ENCODE results near the gene TGOLN2.
"Not testable (repeated sequence)": the region's sequence is repeated elsewhere in the genome, so short reads cannot be mapped to it uniquely, and the experiment has no call there.

Gene TGOLN2

DNA sequence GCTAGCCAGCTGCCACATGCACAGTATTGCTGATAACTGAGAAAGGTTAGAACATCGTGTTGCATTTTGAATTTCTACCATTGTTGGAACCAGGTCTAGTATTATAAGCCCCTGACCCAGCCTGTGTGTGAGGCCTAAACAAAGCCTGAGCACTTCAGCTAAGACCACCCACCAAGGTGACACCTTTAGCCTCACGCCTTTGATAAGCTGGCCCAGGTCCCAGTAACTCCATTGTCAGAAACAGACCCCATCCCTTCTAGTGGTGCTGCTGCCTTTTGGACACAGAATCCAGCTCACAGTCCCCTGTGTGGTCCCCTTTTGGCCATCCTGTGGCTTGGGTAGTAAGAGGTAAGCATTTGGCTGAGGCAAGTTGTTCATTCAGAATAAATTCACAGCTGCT is 28.4 kb upstream of the TGOLN2 start:
- peaks cover 0 to 19% (median 13%) of the 10 kb centered on the region in 5 donors for H3K36me3 ChIP-seq (ENCODE audit: control insufficient read depth in 5 of 5, insufficient read depth in 5 of 5, low read length in 5 of 5)
- peaks cover 5 to 69% (median 61%) of the 10 kb centered on the region in 5 donors for H3K4me1 ChIP-seq (ENCODE audit: control insufficient read depth in 5 of 5, insufficient read depth in 5 of 5, low read length in 5 of 5)
- H3K27ac ChIP-seq (ENCODE audit: low read depth, low read length), result peak overlapping the region; percentile 96
- H3K9me3 ChIP-seq (ENCODE audit: control insufficient read depth in 5 of 5, low read length in 5 of 5), result no peaks in the 10 kb centered on the region
- H3K27me3 ChIP-seq (ENCODE audit: control insufficient read depth in 5 of 5, insufficient read depth in 4 of 5, low read length in 5 of 5), result no peaks in the 10 kb centered on the region
- peak overlapping the region in 2 of 5 donors; percentile 93 to 95 for H3K9ac ChIP-seq (ENCODE audit: low read length in 5 of 5)
- H3K4me3 ChIP-seq (ENCODE audit: low read depth in 1 of 5, low read length in 5 of 5), result no peak overlapping the region

DNA sequence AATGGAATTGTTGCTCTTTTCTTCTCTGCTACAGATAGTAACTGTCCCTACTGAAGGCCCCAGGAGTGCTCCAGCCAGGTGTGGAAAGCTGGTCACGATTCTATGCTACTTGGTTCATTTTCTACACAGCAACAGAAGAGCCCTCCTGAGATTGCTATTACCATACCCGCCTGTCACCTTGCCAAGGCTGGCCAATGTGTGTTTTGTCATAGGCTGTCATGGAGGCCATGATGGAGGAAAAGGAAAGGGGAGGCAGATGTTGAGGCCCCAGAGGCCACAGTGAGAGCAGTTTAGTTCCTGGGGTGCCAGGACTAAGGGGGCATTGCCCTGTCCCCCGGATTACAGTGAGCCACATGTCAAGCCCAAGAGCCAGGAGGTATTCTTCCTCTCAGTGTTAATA is 27.7 kb upstream of the TGOLN2 start:
- H3K4me3 ChIP-seq (ENCODE audit: low read depth in 1 of 5, low read length in 5 of 5), result peak overlapping the region; percentile 86 to 98 (median 91)
- peak overlapping the region; percentile 96 for H3K27ac ChIP-seq (ENCODE audit: low read depth, low read length)
- H3K4me1 ChIP-seq (ENCODE audit: control insufficient read depth in 5 of 5, insufficient read depth in 5 of 5, low read length in 5 of 5), result peaks cover 5 to 76% (median 68%) of the 10 kb centered on the region in 5 donors
- peak overlapping the region in 4 of 5 donors; percentile 88 to 95 (median 94) for H3K9ac ChIP-seq (ENCODE audit: low read length in 5 of 5)
- no peaks in the 10 kb centered on the region for H3K9me3 ChIP-seq (ENCODE audit: control insufficient read depth in 5 of 5, low read length in 5 of 5)
- peaks cover 0 to 25% (median 19%) of the 10 kb centered on the region in 5 donors for H3K36me3 ChIP-seq (ENCODE audit: control insufficient read depth in 5 of 5, insufficient read depth in 5 of 5, low read length in 5 of 5)
- no peaks in the 10 kb centered on the region for H3K27me3 ChIP-seq (ENCODE audit: control insufficient read depth in 5 of 5, insufficient read depth in 4 of 5, low read length in 5 of 5)

DNA sequence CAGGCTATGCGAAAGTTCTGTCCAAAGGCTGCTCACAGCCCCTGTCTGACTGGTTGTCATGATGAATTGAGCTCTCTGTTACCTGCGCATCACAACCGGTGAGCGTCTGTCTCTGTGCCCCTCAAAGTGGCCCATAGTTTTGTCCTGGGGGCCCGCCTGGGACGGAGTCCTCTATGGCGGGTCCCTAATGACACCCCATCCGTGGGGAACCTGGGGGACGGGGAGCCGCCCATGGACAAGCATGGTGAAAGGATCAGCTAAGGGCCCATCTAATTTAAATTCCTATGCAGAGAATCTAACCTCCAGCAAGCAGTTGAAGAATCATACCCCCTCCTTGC is 27.3 kb upstream of the TGOLN2 start:
- Histone ChIP-seq H3K27ac (ENCODE audit: low read depth, low read length) (peak overlapping the region; percentile 96), H3K27me3 (ENCODE audit: control insufficient read depth in 5 of 5, insufficient read depth in 4 of 5, low read length in 5 of 5) (no peaks in the 10 kb centered on the region)

DNA sequence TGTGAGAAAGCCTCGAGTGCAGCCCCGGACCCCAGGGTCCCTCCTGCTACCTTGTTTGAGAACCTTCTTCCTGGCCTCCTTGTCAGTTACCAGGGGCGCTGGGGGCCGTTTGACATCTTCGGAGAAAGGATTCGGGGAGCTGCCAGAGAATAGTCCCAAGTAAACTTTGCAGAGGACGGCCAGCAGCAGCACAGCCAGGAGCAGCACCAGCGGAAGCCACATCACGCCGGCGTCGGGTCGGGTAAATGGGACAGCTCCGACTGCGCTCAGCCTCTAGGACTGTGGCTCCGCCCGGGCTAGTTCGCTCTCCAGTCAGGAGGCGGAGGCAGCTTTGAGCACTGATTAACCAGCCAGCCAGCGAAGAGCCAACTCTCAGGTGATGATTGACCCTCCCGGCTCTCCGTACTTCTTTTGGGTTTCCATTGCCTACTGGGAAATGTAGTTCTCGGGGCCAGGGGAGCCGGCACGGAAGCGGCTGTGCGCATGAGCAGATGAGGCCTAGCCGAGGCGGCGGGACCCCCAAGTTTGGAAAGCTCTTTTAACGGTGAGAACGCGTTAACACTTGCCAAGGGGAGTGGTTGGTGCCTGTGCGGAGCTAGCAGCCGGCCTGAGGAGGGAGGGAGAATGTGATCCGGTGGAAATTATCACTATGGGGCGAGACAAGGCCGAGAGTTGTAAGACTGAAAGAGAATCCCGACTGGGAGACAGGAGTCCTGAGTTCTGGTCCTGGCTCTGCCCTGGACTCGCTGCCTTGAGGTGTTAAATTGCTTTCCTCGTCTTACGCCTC is 26.7 kb upstream of the TGOLN2 start, which contains the start of the genes ELMOD3 and RETSAT:
TSS of gene ELMOD3 (plus strand) at position 484 of the 787 bp plus-strand sequence. CDS start 2,430 bp downstream, outside the sequence.
TSS of gene RETSAT (minus strand) at position 243 of the 787 bp plus-strand sequence. CDS start at position 222, 21 bp downstream.
- Histone ChIP-seq H3K9ac (ENCODE audit: low read length in 5 of 5) (peak within 1 kb of the TSS; percentile 88 to 98 (median 95)), H3K4me1 (ENCODE audit: control insufficient read depth in 5 of 5, insufficient read depth in 5 of 5, low read length in 5 of 5) (peaks cover 5 to 86% (median 72%) of the 10 kb centered on the region in 5 donors), H3K9me3 (ENCODE audit: control insufficient read depth in 5 of 5, low read length in 5 of 5) (no peaks in the 10 kb centered on the region), H3K27me3 (ENCODE audit: control insufficient read depth in 5 of 5, insufficient read depth in 4 of 5, low read length in 5 of 5) (no peaks in the 10 kb centered on the region), H3K4me3 (ENCODE audit: low read depth in 1 of 5, low read length in 5 of 5) (peak within 1 kb of the TSS; percentile 86 to 98 (median 91)), H3K27ac (ENCODE audit: low read depth, low read length) (peak within 1 kb of the TSS; percentile 96), H3K36me3 (ENCODE audit: control insufficient read depth in 5 of 5, insufficient read depth in 5 of 5, low read length in 5 of 5) (peaks cover 0 to 33% (median 27%) of the 10 kb centered on the region in 5 donors)

More for the DNA sequence above, 27.3 kb upstream of the TGOLN2 start:
- Histone ChIP-seq H3K9me3 (ENCODE audit: control insufficient read depth in 5 of 5, low read length in 5 of 5) (no peaks in the 10 kb centered on the region), H3K4me3 (ENCODE audit: low read depth in 1 of 5, low read length in 5 of 5) (peak overlapping the region; percentile 86 to 98 (median 91)), H3K36me3 (ENCODE audit: control insufficient read depth in 5 of 5, insufficient read depth in 5 of 5, low read length in 5 of 5) (peaks cover 0 to 30% (median 24%) of the 10 kb centered on the region in 5 donors), H3K4me1 (ENCODE audit: control insufficient read depth in 5 of 5, insufficient read depth in 5 of 5, low read length in 5 of 5) (peaks cover 5 to 80% (median 71%) of the 10 kb centered on the region in 5 donors), H3K9ac (ENCODE audit: low read length in 5 of 5) (peak overlapping the region; percentile 88 to 98 (median 95))

DNA sequence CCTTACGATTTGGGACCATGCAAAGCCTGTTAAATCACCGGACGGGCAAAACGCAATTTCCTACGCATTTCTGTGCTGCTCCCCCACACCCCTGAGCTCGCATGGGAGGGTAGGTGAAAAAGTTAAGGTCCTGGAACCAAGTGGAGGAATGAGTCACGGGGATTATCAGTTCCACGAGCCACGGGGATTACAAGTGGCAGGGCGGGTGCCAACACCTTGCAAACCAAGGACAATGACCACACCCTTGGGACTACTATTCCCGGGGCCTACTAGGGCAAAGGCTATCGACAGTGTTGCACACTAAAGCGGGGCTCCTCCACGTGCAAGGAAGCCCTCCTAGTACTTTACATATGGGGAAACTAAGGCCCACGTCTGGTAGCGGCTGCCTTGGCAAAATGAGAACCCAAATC is 26.1 kb upstream of the TGOLN2 start:
- H3K36me3 ChIP-seq (ENCODE audit: control insufficient read depth in 5 of 5, insufficient read depth in 5 of 5, low read length in 5 of 5), result peaks cover 0 to 39% (median 32%) of the 10 kb centered on the region in 5 donors
- peak overlapping the region; percentile 86 to 97 (median 91) for H3K4me3 ChIP-seq (ENCODE audit: low read depth in 1 of 5, low read length in 5 of 5)
- H3K27ac ChIP-seq (ENCODE audit: low read depth, low read length), result peak overlapping the region; percentile 96
- no peaks in the 10 kb centered on the region for H3K27me3 ChIP-seq (ENCODE audit: control insufficient read depth in 5 of 5, insufficient read depth in 4 of 5, low read length in 5 of 5)
- H3K4me1 ChIP-seq (ENCODE audit: control insufficient read depth in 5 of 5, insufficient read depth in 5 of 5, low read length in 5 of 5), result peaks cover 5 to 91% (median 72%) of the 10 kb centered on the region in 5 donors
- no peaks in the 10 kb centered on the region for H3K9me3 ChIP-seq (ENCODE audit: control insufficient read depth in 5 of 5, low read length in 5 of 5)
- peak overlapping the region; percentile 79 to 95 (median 88) for H3K9ac ChIP-seq (ENCODE audit: low read length in 5 of 5)

DNA sequence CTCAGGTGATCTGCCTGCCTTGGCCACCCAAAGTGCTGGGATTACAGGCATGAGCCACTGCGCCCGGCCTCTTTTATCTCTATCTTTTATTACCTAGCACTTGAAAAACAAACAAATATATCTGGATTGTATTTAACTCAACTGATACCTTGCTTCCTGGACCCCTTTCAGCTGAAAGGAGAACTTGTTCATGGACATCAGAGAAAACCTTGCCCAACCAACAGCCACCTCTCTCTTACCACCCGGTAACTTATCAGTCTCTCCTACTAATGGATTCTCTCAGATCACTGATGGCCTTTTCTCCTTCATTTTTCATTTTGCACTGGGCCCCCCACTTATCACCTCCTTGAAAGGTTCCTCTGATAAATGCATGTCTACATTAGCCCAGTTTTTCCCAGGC is 19.8 kb upstream of the TGOLN2 start:
- Histone ChIP-seq H3K27ac (ENCODE audit: low read depth, low read length) (no peak overlapping the region), H3K36me3 (ENCODE audit: control insufficient read depth in 5 of 5, insufficient read depth in 5 of 5, low read length in 5 of 5) (peaks cover 6 to 86% (median 76%) of the 10 kb centered on the region in 5 donors), H3K9ac (ENCODE audit: low read length in 5 of 5) (no peak overlapping the region), H3K9me3 (ENCODE audit: control insufficient read depth in 5 of 5, low read length in 5 of 5) (no peaks in the 10 kb centered on the region), H3K4me1 (ENCODE audit: control insufficient read depth in 5 of 5, insufficient read depth in 5 of 5, low read length in 5 of 5) (peaks cover 0 to 64% (median 29%) of the 10 kb centered on the region in 5 donors), H3K4me3 (ENCODE audit: low read depth in 1 of 5, low read length in 5 of 5) (no peak overlapping the region), H3K27me3 (ENCODE audit: control insufficient read depth in 5 of 5, insufficient read depth in 4 of 5, low read length in 5 of 5) (no peaks in the 10 kb centered on the region)

DNA sequence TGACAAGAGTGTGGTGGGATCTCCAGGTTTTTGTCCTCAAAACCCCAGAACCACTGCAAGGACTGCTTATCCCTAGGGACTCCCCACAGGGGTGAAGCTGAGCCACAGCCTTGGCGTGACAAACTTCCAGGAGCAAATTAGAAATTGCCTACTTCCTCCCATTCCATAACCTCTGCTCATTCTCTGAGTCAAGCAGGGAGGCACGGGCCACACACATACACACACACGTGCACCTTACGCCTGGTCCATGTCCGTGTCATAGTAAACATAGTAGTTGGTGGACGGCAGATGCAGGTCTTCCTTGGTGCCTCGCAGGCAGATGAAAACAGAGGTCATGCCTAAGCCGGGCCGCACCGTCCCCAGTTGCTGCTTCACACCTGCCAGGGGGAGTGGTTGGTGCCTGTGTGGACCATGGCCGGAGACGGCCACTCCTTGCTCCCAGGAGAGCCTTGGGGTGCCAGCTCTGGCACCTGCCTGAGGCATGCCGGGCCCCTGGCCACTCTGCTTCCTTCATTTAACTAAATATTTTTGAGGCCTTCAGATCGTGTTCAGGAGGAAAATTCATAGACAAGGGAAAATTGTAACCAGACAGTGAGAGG is 16.7 kb upstream of the TGOLN2 start:
- H3K27me3 ChIP-seq (ENCODE audit: control insufficient read depth in 5 of 5, insufficient read depth in 4 of 5, low read length in 5 of 5), result no peaks in the 10 kb centered on the region
- no peaks in the 10 kb centered on the region for H3K9me3 ChIP-seq (ENCODE audit: control insufficient read depth in 5 of 5, low read length in 5 of 5)
- H3K27ac ChIP-seq (ENCODE audit: low read depth, low read length), result no peak overlapping the region
- no peak overlapping the region for H3K4me3 ChIP-seq (ENCODE audit: low read depth in 1 of 5, low read length in 5 of 5)
- peaks cover 0 to 35% (median 14%) of the 10 kb centered on the region in 5 donors for H3K4me1 ChIP-seq (ENCODE audit: control insufficient read depth in 5 of 5, insufficient read depth in 5 of 5, low read length in 5 of 5)
- H3K36me3 ChIP-seq (ENCODE audit: control insufficient read depth in 5 of 5, insufficient read depth in 5 of 5, low read length in 5 of 5), result peaks cover 6 to 73% (median 63%) of the 10 kb centered on the region in 5 donors
- H3K9ac ChIP-seq (ENCODE audit: low read length in 5 of 5), result no peak overlapping the region

DNA sequence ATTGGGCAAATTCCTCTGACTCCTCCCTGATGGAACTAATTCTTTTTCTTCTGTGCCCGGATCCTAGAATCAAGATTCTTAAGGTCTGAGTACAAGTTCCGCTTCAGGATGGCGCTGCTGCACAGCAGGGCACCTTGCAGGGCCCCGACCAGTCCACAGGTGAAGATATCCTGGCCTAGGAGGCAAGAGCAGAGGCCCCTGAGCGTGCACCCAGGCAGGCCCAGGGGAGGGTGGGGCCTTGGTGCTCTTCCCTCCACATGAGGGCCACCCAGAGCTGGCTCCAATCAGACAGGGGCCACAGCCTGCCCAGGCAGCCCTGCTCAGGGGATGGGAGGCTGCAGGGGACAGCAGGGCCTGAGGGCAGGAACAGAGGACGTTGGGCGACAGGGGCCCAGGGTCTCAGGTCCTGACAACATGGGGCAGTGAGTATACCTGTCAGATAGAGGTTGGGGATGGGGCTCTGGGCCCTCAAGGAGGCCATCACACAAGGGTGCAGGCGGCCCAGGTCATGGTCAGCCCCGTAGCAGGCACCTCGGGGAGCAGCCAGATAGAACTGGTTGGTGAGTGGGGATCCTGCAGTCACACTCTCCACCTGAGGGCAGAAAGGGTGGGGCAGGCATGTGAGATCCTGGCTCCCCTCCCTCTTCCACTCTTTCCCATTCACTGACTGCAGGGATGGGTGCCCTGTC is 15.6 kb upstream of the TGOLN2 start:
- H3K4me3 ChIP-seq (ENCODE audit: low read depth in 1 of 5, low read length in 5 of 5); H3K9ac ChIP-seq (ENCODE audit: low read length in 5 of 5); H3K27ac ChIP-seq (ENCODE audit: low read depth, low read length); H3K27me3 ChIP-seq (ENCODE audit: control insufficient read depth in 5 of 5, insufficient read depth in 4 of 5, low read length in 5 of 5); H3K9me3 ChIP-seq (ENCODE audit: control insufficient read depth in 5 of 5, low read length in 5 of 5): not testable (repeated sequence)
- Histone ChIP-seq H3K36me3 (ENCODE audit: control insufficient read depth in 5 of 5, insufficient read depth in 5 of 5, low read length in 5 of 5) (peaks cover 6 to 66% (median 58%) of the 10 kb centered on the region in 5 donors), H3K4me1 (ENCODE audit: control insufficient read depth in 5 of 5, insufficient read depth in 5 of 5, low read length in 5 of 5) (peaks cover 0 to 29% (median 12%) of the 10 kb centered on the region in 5 donors)

DNA sequence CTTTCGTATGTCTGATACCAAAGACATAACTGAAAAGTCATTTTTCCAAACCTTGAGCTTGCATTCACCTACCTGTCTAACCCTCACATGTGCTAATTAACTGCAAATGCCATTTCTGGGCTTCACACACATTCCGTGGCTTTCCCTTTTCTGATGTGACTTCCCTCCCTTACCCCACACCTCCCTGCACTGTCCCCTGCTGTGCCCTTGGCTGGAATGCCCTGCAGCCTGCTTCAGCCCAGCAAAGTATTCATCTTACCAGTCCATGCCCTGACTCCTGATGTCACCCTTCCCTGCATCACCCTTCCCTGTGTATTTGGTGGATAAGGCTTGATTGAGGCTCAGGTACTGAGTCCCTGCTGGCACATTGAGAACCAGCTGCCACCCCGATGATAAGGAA is 14.4 kb upstream of the TGOLN2 start:
- Histone ChIP-seq H3K4me1 (ENCODE audit: control insufficient read depth in 5 of 5, insufficient read depth in 5 of 5, low read length in 5 of 5) (peaks cover 0 to 22% (median 10%) of the 10 kb centered on the region in 5 donors), H3K9ac (ENCODE audit: low read length in 5 of 5) (no peak overlapping the region), H3K27ac (ENCODE audit: low read depth, low read length) (no peak overlapping the region), H3K36me3 (ENCODE audit: control insufficient read depth in 5 of 5, insufficient read depth in 5 of 5, low read length in 5 of 5) (peaks cover 0 to 57% (median 51%) of the 10 kb centered on the region in 5 donors), H3K9me3 (ENCODE audit: control insufficient read depth in 5 of 5, low read length in 5 of 5) (no peaks in the 10 kb centered on the region), H3K27me3 (ENCODE audit: control insufficient read depth in 5 of 5, insufficient read depth in 4 of 5, low read length in 5 of 5) (no peaks in the 10 kb centered on the region), H3K4me3 (ENCODE audit: low read depth in 1 of 5, low read length in 5 of 5) (no peak overlapping the region)
